PC-9 (cell line): ENCODE results near the gene DNTTIP2.

ENCODE experiments used
- CTCF ChIP-seq: fragments of 200-600 bp; sonication (generic); conservative IDR thresholded peaks from 2 replicates; pipeline ENCODE4 v1.6.1; 2017; ENCODE audit warnings: mixed run types, antibody characterized with exemption, mild to moderate bottlenecking, moderate library complexity
- EZH2 ChIP-seq: fragments of 200-600 bp; sonication (generic); IDR thresholded peaks from 2 replicates; pipeline ENCODE4 v1.8.0; 2017; ENCODE audit warnings: antibody characterized with exemption, low read depth

GRCh38 chr1:93851327-93851712 lies 27.7 kb downstream of the DNTTIP2 start:
- TF ChIP-seq CTCF = no peak
- no peak for TF ChIP-seq EZH2
